HFF-Myc (cell line): ENCODE data around the gene ARIH1.
"Not testable (repeated sequence)": the region's sequence is repeated elsewhere in the genome, so short reads cannot be mapped to it uniquely, and the experiment has no call there.

Experiments
- DNase-seq: peaks from one replicate; pipeline ENCODE4 v3.0.0-alpha.2; 2011; ENCODE audit warnings: low read depth; ENCODE audit errors: extremely low read depth
- H3K4me3 ChIP-seq: replicated peaks from 2 replicates; pipeline ENCODE4 v1.5.1; 2011; ENCODE audit warnings: low read depth, mild to moderate bottlenecking, control low read depth, low read length

Gene ARIH1

GRCh38 chr15:72648631-72649253 is 174.6 kb downstream of the ARIH1 start:
- not testable (repeated sequence) for H3K4me3 ChIP-seq, DNase-seq
